Esophagus squamous epithelium (tissue), 5 donors: ENCODE data around the gene PRKN. TPM values are rescaled to one million over a fixed set of nuclear protein-coding genes. Genes with fewer than 3 reads are reported as not detected.

Experiments used
- DNase-seq: peaks from one replicate; lab custom pipeline; 2025; lab: John Stamatoyannopoulos, UW
- H3K27ac ChIP-seq, 4 donors: fragments of 200-600 bp; sonication (generic); one replicate each; pipeline ENCODE4 v1.5.1; 2016 to 2019; ENCODE audit warnings: mild to moderate bottlenecking in 1 of 4
- H3K27me3 ChIP-seq, 4 donors: fragments of 200-600 bp; sonication (generic); 1 replicate in 3 of 4; 2 replicates in 1 of 4; pipeline versions ENCODE4 v1.5.1 to v1.6.0; 2017 to 2021; ENCODE audit warnings: antibody characterized with exemption in 1 of 4
- H3K36me3 ChIP-seq, 3 donors: fragments of 200-600 bp; sonication (generic); one replicate each; pipeline ENCODE4 v1.5.1; 2016 to 2019
- H3K4me1 ChIP-seq, 3 donors: fragments of 200-600 bp; sonication (generic); one replicate each; pipeline ENCODE4 v1.5.1; 2017 to 2019
- H3K4me3 ChIP-seq, 4 donors: fragments of 200-600 bp; sonication (generic); 1 replicate in 3 of 4; 2 replicates in 1 of 4; pipeline ENCODE4 v1.5.1; 2016 to 2019; ENCODE audit warnings: mild to moderate bottlenecking in 2 of 4, moderate library complexity in 1 of 4
- H3K9me3 ChIP-seq, 3 donors: fragments of 200-600 bp; sonication (generic); one replicate each; pipeline ENCODE4 v1.5.1; 2016 to 2019
- CTCF ChIP-seq, 6 experiments: fragments of 450-650 bp in 4 of 6; fragments of 200-600 bp in 2 of 6; sonication (generic) in 2 of 6; IDR thresholded peaks; one replicate each; pipeline ENCODE4 v1.5.1; 2016 to 2019; ENCODE audit warnings: antibody characterized with exemption in 6 of 6, mild to moderate bottlenecking in 4 of 6, moderate library complexity in 4 of 6
- POLR2A ChIP-seq, 4 donors: fragments of 450-650 bp; IDR thresholded peaks; one replicate each; pipeline ENCODE4 v1.6.1; 2017; ENCODE audit warnings: antibody characterized with exemption in 4 of 4, mild to moderate bottlenecking in 4 of 4, moderate library complexity in 3 of 4
- WGBS, 2 donors: methylation state at CpG; one replicate each; pipeline ENCODE4 v1.1.5; 2018; 5-methylcytosine and 5-hydroxymethylcytosine counted together
- intact Hi-C: fragments of 100-400 bp; cut with DNase I; formaldehyde crosslinking; loops from one replicate; pipeline ENCODE4 v1.15.0; 2022
- total RNA-seq, 4 donors: library from RNA; depleted of rRNA; stranded (reverse); fragments of >200 nt; gene quantifications; one replicate each; pipeline ENCODE4 v1.1.0, GENCODE V29; 2016
- donor health status: DM: yes; HTN: yes; CAD: no.

Gene PRKN
- total RNA-seq, 4 donors from 2014 or later: 0.70 to 5.5 (median 2.2) TPM

DNA sequence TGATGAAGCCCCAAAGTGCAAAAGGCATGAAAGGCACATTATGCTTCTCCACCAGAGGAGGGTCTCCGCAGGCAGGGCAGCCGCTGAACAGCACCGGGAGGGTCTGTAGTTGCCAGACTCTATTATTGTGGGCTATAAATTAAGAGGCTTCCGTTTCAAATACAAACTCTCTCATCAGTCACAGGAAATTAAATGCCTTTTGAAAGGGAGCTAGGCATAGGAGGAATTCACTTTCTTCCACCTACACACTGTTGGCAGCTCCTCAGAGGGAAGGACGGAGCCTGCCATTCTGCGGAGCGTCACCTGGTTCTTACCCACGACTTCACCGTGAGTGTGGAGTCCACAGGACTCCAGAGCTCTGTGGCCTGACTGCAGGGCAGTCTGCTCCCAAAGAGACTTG lies 1312.9 kb downstream of the PRKN start:
- H3K9me3 ChIP-seq: no peaks in the 10 kb centered on the region
- H3K4me1 ChIP-seq: peaks cover 3 to 49% (median 17%) of the 10 kb centered on the region in 3 donors
- H3K27me3 ChIP-seq: no peaks in the 10 kb centered on the region
- intact Hi-C loops: loop anchor here (10.0 kb wide), 1 partner anchor 280 kb away; no protein-coding TSS in a partner anchor
- TF ChIP-seq CTCF (IDR thresholded peaks at IDR 0.05): no peak
- TF ChIP-seq POLR2A (IDR thresholded peaks at IDR 0.05): no peak
- no peaks in the 10 kb centered on the region for H3K36me3 ChIP-seq
- H3K27ac ChIP-seq: no peak overlapping the region
- H3K4me3 ChIP-seq: no peak overlapping the region
- 60 to 100% methylated on average over 1 to 8 of the region's 9 CpGs for WGBS, 2 donors
- no peak for DNase-seq

- 55 to 72% methylated on average over 7 to 11 of the region's 11 CpGs for WGBS, 2 donors
- TF ChIP-seq CTCF (IDR thresholded peaks at IDR 0.05) (no peak), POLR2A (IDR thresholded peaks at IDR 0.05) (no peak)
- Histone ChIP-seq H3K36me3 (no peaks in the 10 kb centered on the region), H3K9me3 (no peaks in the 10 kb centered on the region), H3K4me3 (no peak overlapping the region), H3K27ac (no peak overlapping the region), H3K4me1 (peaks cover 3 to 49% (median 17%) of the 10 kb centered on the region in 3 donors), H3K27me3 (no peaks in the 10 kb centered on the region)
- no peak for DNase-seq
- intact Hi-C loops: loop anchor here (10.0 kb wide), 1 partner anchor 281 kb away; no protein-coding TSS in a partner anchor
Observed at GRCh38 chr6:161414180-161414579, 1313.4 kb downstream of the PRKN start.

- intact Hi-C loops: loop anchor here (10.0 kb wide), 1 partner anchor 281 kb away; no protein-coding TSS in a partner anchor
- DNase-seq: no peak
- no peaks in the 10 kb centered on the region for H3K9me3 ChIP-seq
- WGBS, 2 donors: 91 to 96% methylated on average over 8 of the region's 9 CpGs
- H3K36me3 ChIP-seq: no peaks in the 10 kb centered on the region
- H3K27ac ChIP-seq: no peak overlapping the region
- TF ChIP-seq POLR2A (IDR thresholded peaks at IDR 0.05) (no peak), CTCF (IDR thresholded peaks at IDR 0.05) (no peak)
- H3K27me3 ChIP-seq: no peaks in the 10 kb centered on the region
- peaks cover 3 to 43% (median 17%) of the 10 kb centered on the region in 3 donors for H3K4me1 ChIP-seq
- H3K4me3 ChIP-seq: no peak overlapping the region
Observed at GRCh38 chr6:161413355-161413771, 1314.2 kb downstream of the PRKN start.

- intact Hi-C loops: loop anchor here (10.0 kb wide), 1 partner anchor 282 kb away; no protein-coding TSS in a partner anchor
- no peaks in the 10 kb centered on the region for H3K36me3 ChIP-seq
- H3K4me3 ChIP-seq: no peak overlapping the region
- TF ChIP-seq POLR2A (IDR thresholded peaks at IDR 0.05): no peak
- TF ChIP-seq CTCF (IDR thresholded peaks at IDR 0.05): no peak
- no peaks in the 10 kb centered on the region for H3K9me3 ChIP-seq
- DNase-seq: no peak
- no peaks in the 10 kb centered on the region for H3K27me3 ChIP-seq
- 73 to 85% methylated on average over 5 of the region's 5 CpGs for WGBS, 2 donors
- H3K27ac ChIP-seq: no peak overlapping the region
- H3K4me1 ChIP-seq: peaks cover 1 to 38% (median 13%) of the 10 kb centered on the region in 3 donors
Observed at GRCh38 chr6:161412795-161413194, 1314.8 kb downstream of the PRKN start.

- intact Hi-C loops: loop anchor here (10.0 kb wide), 1 partner anchor 283 kb away; no protein-coding TSS in a partner anchor
- TF ChIP-seq POLR2A (IDR thresholded peaks at IDR 0.05) (no peak), CTCF (IDR thresholded peaks at IDR 0.05) (no peak)
- Histone ChIP-seq H3K36me3 (no peaks in the 10 kb centered on the region), H3K9me3 (no peaks in the 10 kb centered on the region), H3K4me3 (no peak overlapping the region), H3K27ac (no peak overlapping the region), H3K4me1 (peaks cover 0 to 45% (median 16%) of the 10 kb centered on the region in 3 donors), H3K27me3 (no peaks in the 10 kb centered on the region)
- DNase-seq: no peak
- WGBS, 2 donors: 89 to 96% methylated on average over 3 to 4 of the region's 4 CpGs
Observed at GRCh38 chr6:161411265-161411944, 1316.2 kb downstream of the PRKN start.
